ENCODE measurements around the gene ANO1.

DNA sequence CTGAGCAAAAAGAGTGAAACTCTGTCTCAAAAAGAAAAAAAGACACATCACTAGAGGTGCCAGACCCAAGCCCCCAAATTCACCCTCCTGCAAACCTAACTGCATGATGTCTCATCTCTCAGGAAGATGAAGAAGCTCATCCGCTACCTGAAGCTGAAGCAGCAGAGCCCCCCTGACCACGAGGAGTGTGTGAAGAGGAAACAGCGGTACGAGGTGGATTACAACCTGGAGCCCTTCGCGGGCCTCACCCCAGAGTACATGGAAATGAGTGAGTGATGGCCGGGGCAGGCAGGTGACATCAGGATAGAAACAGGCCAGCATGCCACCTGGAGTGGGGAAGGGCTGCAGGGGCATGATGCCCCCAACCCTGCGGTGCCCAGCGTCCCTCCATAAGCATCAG, 89.0 kb downstream of the ANO1 start:
- TF ChIP-seq, protein P1, sequence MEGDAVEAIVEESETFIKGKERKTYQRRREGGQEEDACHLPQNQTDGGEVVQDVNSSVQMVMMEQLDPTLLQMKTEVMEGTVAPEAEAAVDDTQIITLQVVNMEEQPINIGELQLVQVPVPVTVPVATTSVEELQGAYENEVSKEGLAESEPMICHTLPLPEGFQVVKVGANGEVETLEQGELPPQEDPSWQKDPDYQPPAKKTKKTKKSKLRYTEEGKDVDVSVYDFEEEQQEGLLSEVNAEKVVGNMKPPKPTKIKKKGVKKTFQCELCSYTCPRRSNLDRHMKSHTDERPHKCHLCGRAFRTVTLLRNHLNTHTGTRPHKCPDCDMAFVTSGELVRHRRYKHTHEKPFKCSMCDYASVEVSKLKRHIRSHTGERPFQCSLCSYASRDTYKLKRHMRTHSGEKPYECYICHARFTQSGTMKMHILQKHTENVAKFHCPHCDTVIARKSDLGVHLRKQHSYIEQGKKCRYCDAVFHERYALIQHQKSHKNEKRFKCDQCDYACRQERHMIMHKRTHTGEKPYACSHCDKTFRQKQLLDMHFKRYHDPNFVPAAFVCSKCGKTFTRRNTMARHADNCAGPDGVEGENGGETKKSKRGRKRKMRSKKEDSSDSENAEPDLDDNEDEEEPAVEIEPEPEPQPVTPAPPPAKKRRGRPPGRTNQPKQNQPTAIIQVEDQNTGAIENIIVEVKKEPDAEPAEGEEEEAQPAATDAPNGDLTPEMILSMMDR (IDR thresholded peaks at IDR 0.05), result no peak
- TF ChIP-seq SIN3A (IDR thresholded peaks at IDR 0.05; ENCODE audit: borderline replicate concordance, low read depth, low read length) (no peak), FOXJ3 (CRISPR knock-in tag; IDR thresholded peaks at IDR 0.05) (no peak), CHD2 (IDR thresholded peaks at IDR 0.05; ENCODE audit: low read length, partially characterized antibody) (no peak), YY1 (IDR thresholded peaks at IDR 0.05; ENCODE audit: low read depth) (no peak), RFX5 (IDR thresholded peaks at IDR 0.05; ENCODE audit: low read length) (no peak)
- TF ChIP-seq, protein P2, sequence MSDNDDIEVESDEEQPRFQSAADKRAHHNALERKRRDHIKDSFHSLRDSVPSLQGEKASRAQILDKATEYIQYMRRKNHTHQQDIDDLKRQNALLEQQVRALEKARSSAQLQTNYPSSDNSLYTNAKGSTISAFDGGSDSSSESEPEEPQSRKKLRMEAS (IDR thresholded peaks at IDR 0.05; ENCODE audit: low read depth), result no peak
